MM.1S (cell line): Measurements from ENCODE around the gene NELFA.
"Not testable (repeated sequence)": the region's sequence is repeated elsewhere in the genome, so short reads cannot be mapped to it uniquely, and the experiment has no call there.

Experiments
- DNase-seq: peaks from one replicate; pipeline ENCODE4 v3.0.0-alpha.2; 2015
- H2AFZ ChIP-seq: fragments of 300-600 bp; sonication (generic); 2 replicates; pipeline ENCODE4 v1.6.0; 2016; ENCODE audit warnings: antibody characterized with exemption, low read length
- H3F3A ChIP-seq: fragments of 300-600 bp; sonication (generic); 2 replicates; pipeline ENCODE4 v1.6.1; 2016; ENCODE audit warnings: mild to moderate bottlenecking, antibody characterized with exemption, low read length, moderate library complexity, mixed read lengths; ENCODE audit not compliant: insufficient read depth
- H3K27ac ChIP-seq: fragments of 300-600 bp; sonication (generic); 2 replicates; pipeline ENCODE4 v1.5.1; 2016; ENCODE audit warnings: mild to moderate bottlenecking, low read length
- H3K27me3 ChIP-seq: fragments of 300-600 bp; sonication (generic); replicated peaks from 2 replicates; pipeline ENCODE4 v1.6.0; 2016; ENCODE audit warnings: low read length; ENCODE audit not compliant: insufficient read depth
- H3K36me3 ChIP-seq: fragments of 300-600 bp; sonication (generic); replicated peaks from 2 replicates; pipeline ENCODE4 v1.6.1; 2016; ENCODE audit warnings: mild to moderate bottlenecking, low read length, mixed read lengths; ENCODE audit not compliant: insufficient read depth
- H3K4me1 ChIP-seq: fragments of 300-600 bp; sonication (generic); 2 replicates; pipeline ENCODE4 v1.6.1; 2016; ENCODE audit warnings: low read length, mixed read lengths
- H3K4me2 ChIP-seq: fragments of 300-600 bp; sonication (generic); 2 replicates; pipeline ENCODE4 v1.6.0; 2016; ENCODE audit warnings: low read depth, low read length
- H3K4me3 ChIP-seq: fragments of 300-600 bp; sonication (generic); 2 replicates; pipeline ENCODE4 v1.5.1; 2016; ENCODE audit warnings: low read length, mixed read lengths
- H3K79me2 ChIP-seq: fragments of 300-600 bp; sonication (generic); 2 replicates; pipeline ENCODE4 v1.6.1; 2016; ENCODE audit warnings: mixed run types, low read length, mixed read lengths
- H3K9ac ChIP-seq: fragments of 300-600 bp; sonication (generic); 2 replicates; pipeline ENCODE4 v1.6.1; 2016; ENCODE audit warnings: low read length, mixed read lengths
- H3K9me2 ChIP-seq: fragments of 300-600 bp; sonication (generic); replicated peaks from 2 replicates; pipeline ENCODE4 v1.6.1; 2016; ENCODE audit warnings: mild to moderate bottlenecking, low read length, mixed read lengths; ENCODE audit not compliant: insufficient read depth
- H3K9me3 ChIP-seq: fragments of 300-600 bp; sonication (generic); replicated peaks from 2 replicates; pipeline ENCODE4 v1.6.1; 2016; ENCODE audit warnings: mild to moderate bottlenecking, low read length, mixed read lengths; ENCODE audit not compliant: insufficient read depth
- H4K20me1 ChIP-seq: fragments of 300-600 bp; sonication (generic); 2 replicates; pipeline ENCODE4 v1.6.1; 2016; ENCODE audit warnings: mild to moderate bottlenecking, low read length, moderate library complexity, mixed read lengths; ENCODE audit not compliant: insufficient read depth
- CTCF ChIP-seq: fragments of 300-600 bp; sonication (generic); IDR thresholded peaks from 2 replicates; pipeline ENCODE4 v1.5.1; 2016; ENCODE audit warnings: antibody characterized with exemption, low read length, mixed read lengths
- EZH2 ChIP-seq: fragments of 300-600 bp; sonication (generic); optimal IDR thresholded peaks from 2 replicates; pipeline ENCODE3; 2017; ENCODE audit warnings: low read depth, mild to moderate bottlenecking, antibody characterized with exemption, low read length, mixed read lengths
- EZH2phosphoT487 ChIP-seq: fragments of 300-600 bp; sonication (generic); IDR thresholded peaks from 2 replicates; pipeline ENCODE4 v1.6.1; 2018; ENCODE audit warnings: antibody characterized with exemption, low read length

NELFA gene

GRCh38 chr4:1997712-1998111 lies 11.1 kb downstream of the NELFA start:
- TF ChIP-seq CTCF = no peak
- TF ChIP-seq EZH2 = no peak
- no peak for TF ChIP-seq EZH2phosphoT487
- H2AFZ ChIP-seq = no peak overlapping the region
- no peak overlapping the region for H3K9ac ChIP-seq
- H4K20me1 ChIP-seq = no peaks in the 10 kb centered on the region
- H3K9me2 ChIP-seq = no peaks in the 10 kb centered on the region
- no peak overlapping the region for H3K4me3 ChIP-seq
- no peak overlapping the region for H3K27ac ChIP-seq
- H3K9me3 ChIP-seq = no peaks in the 10 kb centered on the region
- peaks cover 97% of the 10 kb centered on the region for H3K79me2 ChIP-seq
- DNase-seq = no peak
- H3F3A ChIP-seq = no peaks in the 10 kb centered on the region
- no peaks in the 10 kb centered on the region for H3K36me3 ChIP-seq
- no peaks in the 10 kb centered on the region for H3K4me1 ChIP-seq
- H3K27me3 ChIP-seq = no peaks in the 10 kb centered on the region
- no peak overlapping the region for H3K4me2 ChIP-seq

- Histone ChIP-seq H3K4me3 (no peak overlapping the region), H3K27me3 (no peaks in the 10 kb centered on the region), H3K79me2 (peaks cover 97% of the 10 kb centered on the region), H3K9me3 (no peaks in the 10 kb centered on the region), H3K4me1 (no peaks in the 10 kb centered on the region), H3F3A (no peaks in the 10 kb centered on the region), H3K4me2 (no peak overlapping the region), H3K9ac (no peak overlapping the region), H3K9me2 (no peaks in the 10 kb centered on the region), H4K20me1 (no peaks in the 10 kb centered on the region), H3K36me3 (no peaks in the 10 kb centered on the region), H3K27ac (no peak overlapping the region), H2AFZ (no peak overlapping the region)
- DNase-seq = no peak
- TF ChIP-seq CTCF = no peak
- TF ChIP-seq EZH2phosphoT487 = no peak
- TF ChIP-seq EZH2 = no peak
Measured at GRCh38 chr4:1996866-1997611, 11.7 kb downstream of the NELFA start.

GRCh38 chr4:1994938-1995337 lies 13.8 kb downstream of the NELFA start:
- H3K4me1 ChIP-seq = no peaks in the 10 kb centered on the region
- H3K9me2 ChIP-seq = no peaks in the 10 kb centered on the region
- no peak overlapping the region for H3K4me3 ChIP-seq
- DNase-seq = peak; percentile 4
- H3K4me2 ChIP-seq = no peak overlapping the region
- no peak overlapping the region for H3K27ac ChIP-seq
- H3K9me3 ChIP-seq = no peaks in the 10 kb centered on the region
- H3K36me3 ChIP-seq = no peaks in the 10 kb centered on the region
- peaks cover 97% of the 10 kb centered on the region for H3K79me2 ChIP-seq
- no peak for TF ChIP-seq EZH2
- no peak for TF ChIP-seq CTCF
- no peak for TF ChIP-seq EZH2phosphoT487
- no peaks in the 10 kb centered on the region for H4K20me1 ChIP-seq
- H2AFZ ChIP-seq = no peak overlapping the region
- H3F3A ChIP-seq = no peaks in the 10 kb centered on the region
- H3K9ac ChIP-seq = no peak overlapping the region
- H3K27me3 ChIP-seq = no peaks in the 10 kb centered on the region

- H4K20me1 ChIP-seq, H3K36me3 ChIP-seq: not testable (repeated sequence)
Measured at GRCh38 chr4:1993718-1994516, 14.9 kb downstream of the NELFA start.

More at GRCh38 chr4:1993718-1994516, 14.9 kb downstream of the NELFA start:
- H3K9me2 ChIP-seq, H3K9me3 ChIP-seq, H2AFZ ChIP-seq, H3K27ac ChIP-seq, H3K4me2 ChIP-seq, DNase-seq, H3K9ac ChIP-seq, H3K4me3 ChIP-seq, H3K4me1 ChIP-seq, H3K27me3 ChIP-seq, H3F3A ChIP-seq: not testable (repeated sequence)
- H3K79me2 ChIP-seq = peaks cover 87% of the 10 kb centered on the region
